HG03064 (cell line): Measurements from ENCODE around the gene FARS2.
A peak's percentile ranks its signal among the peaks of the same experiment; 100 is the strongest.

Experiments used
- ATAC-seq: cut with Tn5 transposase; IDR thresholded peaks from one replicate; pipeline ENCODE4 v1.9.1; 2021; ENCODE audit warnings: low read depth; ENCODE audit not compliant: unreplicated experiment

Gene FARS2

GRCh38 chr6:5705252-5705651 lies 443.9 kb downstream of the FARS2 start:
- ATAC-seq: no peak

- no peak for ATAC-seq
These were observed 445.1 kb downstream of the FARS2 start for GRCh38 chr6:5706124-5707033.

- ATAC-seq: no peak
These were observed 446.1 kb downstream of the FARS2 start for GRCh38 chr6:5707281-5708045.

- no peak for ATAC-seq
These were observed 449.2 kb downstream of the FARS2 start for GRCh38 chr6:5710516-5710915.

GRCh38 chr6:5710936-5711335 lies 449.6 kb downstream of the FARS2 start:
- ATAC-seq: no peak

GRCh38 chr6:5712349-5713215 lies 451.3 kb downstream of the FARS2 start:
- ATAC-seq: no peak

- no peak for ATAC-seq
These were observed 452.2 kb downstream of the FARS2 start for GRCh38 chr6:5713519-5713918.

- ATAC-seq: no peak
These were observed 457.1 kb downstream of the FARS2 start for GRCh38 chr6:5718231-5718947.

GRCh38 chr6:5723841-5724691 lies 462.8 kb downstream of the FARS2 start:
- ATAC-seq: peak; percentile 93

GRCh38 chr6:5724911-5725310 lies 463.6 kb downstream of the FARS2 start:
- ATAC-seq: no peak

GRCh38 chr6:5726976-5727718 lies 465.8 kb downstream of the FARS2 start:
- ATAC-seq: no peak

- no peak for ATAC-seq
These were observed 467.2 kb downstream of the FARS2 start for GRCh38 chr6:5728351-5729079.

GRCh38 chr6:5729080-5729434 lies 467.7 kb downstream of the FARS2 start:
- ATAC-seq: no peak

- ATAC-seq: no peak
These were observed 468.7 kb downstream of the FARS2 start for GRCh38 chr6:5729813-5730517.

- ATAC-seq: no peak
These were observed 469.4 kb downstream of the FARS2 start for GRCh38 chr6:5730585-5731263.

GRCh38 chr6:5731435-5731834 lies 470.1 kb downstream of the FARS2 start:
- ATAC-seq: no peak

GRCh38 chr6:5732496-5732895 lies 471.2 kb downstream of the FARS2 start:
- no peak for ATAC-seq
